ENCODE data around the gene UVSSA.

DNA sequence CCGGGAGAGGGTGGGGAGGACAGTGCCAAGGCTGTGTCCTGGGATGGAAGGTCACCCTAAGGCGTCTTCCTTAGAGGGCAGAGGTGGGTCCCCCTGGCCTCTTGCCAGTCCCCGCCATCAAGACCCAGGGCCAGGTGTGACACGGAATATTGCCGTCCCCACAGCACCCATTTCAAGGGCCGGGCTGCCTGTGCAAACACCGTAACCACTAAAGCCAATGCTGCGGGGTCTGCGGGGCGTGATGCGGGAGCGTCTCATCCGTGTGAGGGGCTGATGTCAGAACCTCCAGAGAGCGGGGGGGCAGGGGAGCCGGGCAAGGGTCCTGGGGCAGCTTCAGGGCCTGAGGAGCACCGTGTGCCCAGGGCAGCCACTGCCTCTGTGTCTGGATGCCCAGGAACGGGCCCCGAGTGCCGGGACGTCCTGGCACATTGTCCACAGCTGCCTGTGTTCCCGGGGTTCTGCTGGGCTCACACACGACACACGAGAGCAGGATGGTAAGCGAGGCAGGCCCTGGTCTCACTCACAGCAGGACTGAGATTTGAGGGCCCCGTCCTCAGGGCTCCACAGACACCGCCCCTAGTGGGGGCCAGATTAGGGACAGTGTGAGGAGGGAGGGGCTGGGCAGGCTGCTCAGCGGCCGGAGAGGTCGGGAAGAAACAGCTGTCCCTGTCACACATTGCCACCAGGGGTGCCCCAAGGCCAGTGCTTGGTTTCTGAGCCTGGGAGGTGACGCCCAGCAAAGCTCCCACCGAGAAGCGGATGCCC, 30.0 kb downstream of the UVSSA start:
- TF ChIP-seq EZH2 (IDR thresholded peaks at IDR 0.05; ENCODE audit: insufficient read depth, poor library complexity, severe bottlenecking): no peak
- TF ChIP-seq EZH2phosphoT487 (IDR thresholded peaks at IDR 0.05; ENCODE audit: insufficient read depth, low read depth): no peak
